ENCODE results near the gene CBFB.

GRCh38 chr16:67114793-67115192 is 85.8 kb downstream of the CBFB start:
- TF ChIP-seq MAFK (IDR thresholded peaks at IDR 0.05; ENCODE audit: low read depth, low read length) (no peak), RFX5 (IDR thresholded peaks at IDR 0.05; ENCODE audit: low read depth, low read length) (no peak), CTCF (conservative IDR thresholded peaks at IDR 0.05; ENCODE audit: low read depth, low read length) (no peak), CEBPB (IDR thresholded peaks at IDR 0.05; ENCODE audit: low read depth, low read length) (no peak)

Data from IMR-90 (cell line).